ENCODE data around the gene KRTAP24-1.

KRTAP24-1 gene

DNA sequence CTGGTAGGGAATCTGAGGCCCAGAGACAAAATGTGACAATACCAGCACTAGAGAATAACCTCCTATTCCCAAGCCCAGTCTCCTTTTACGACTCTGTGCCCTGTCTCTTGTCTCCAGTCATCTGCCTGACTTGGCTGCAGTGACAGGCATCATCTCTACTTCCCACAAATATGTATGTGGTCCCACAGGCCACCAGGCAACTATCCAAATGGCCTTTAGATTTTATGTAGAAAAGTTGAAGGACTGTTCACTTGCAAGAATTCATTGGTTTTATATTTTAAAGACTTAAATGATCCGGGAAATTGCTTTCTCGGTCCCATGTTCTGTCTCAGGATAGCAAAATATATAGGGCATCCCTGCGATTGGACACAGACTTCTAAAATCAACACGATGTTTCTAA is 11.6 kb downstream of the KRTAP24-1 start:
- no peaks in the 10 kb centered on the region for H3K4me1 ChIP-seq
- H3K4me2 ChIP-seq (ENCODE audit: low read length), result no peak overlapping the region
- no peaks in the 10 kb centered on the region for H3K79me2 ChIP-seq
- H2AFZ ChIP-seq, result no peak overlapping the region
- no peaks in the 10 kb centered on the region for H3K9me3 ChIP-seq (ENCODE audit: control insufficient read depth, low read length)
- H3K4me3 ChIP-seq (ENCODE audit: low read depth, low read length), result no peak overlapping the region
- H3K27me3 ChIP-seq (ENCODE audit: control insufficient read depth, insufficient read depth, low read length), result no peaks in the 10 kb centered on the region
- TF ChIP-seq, protein P1, sequence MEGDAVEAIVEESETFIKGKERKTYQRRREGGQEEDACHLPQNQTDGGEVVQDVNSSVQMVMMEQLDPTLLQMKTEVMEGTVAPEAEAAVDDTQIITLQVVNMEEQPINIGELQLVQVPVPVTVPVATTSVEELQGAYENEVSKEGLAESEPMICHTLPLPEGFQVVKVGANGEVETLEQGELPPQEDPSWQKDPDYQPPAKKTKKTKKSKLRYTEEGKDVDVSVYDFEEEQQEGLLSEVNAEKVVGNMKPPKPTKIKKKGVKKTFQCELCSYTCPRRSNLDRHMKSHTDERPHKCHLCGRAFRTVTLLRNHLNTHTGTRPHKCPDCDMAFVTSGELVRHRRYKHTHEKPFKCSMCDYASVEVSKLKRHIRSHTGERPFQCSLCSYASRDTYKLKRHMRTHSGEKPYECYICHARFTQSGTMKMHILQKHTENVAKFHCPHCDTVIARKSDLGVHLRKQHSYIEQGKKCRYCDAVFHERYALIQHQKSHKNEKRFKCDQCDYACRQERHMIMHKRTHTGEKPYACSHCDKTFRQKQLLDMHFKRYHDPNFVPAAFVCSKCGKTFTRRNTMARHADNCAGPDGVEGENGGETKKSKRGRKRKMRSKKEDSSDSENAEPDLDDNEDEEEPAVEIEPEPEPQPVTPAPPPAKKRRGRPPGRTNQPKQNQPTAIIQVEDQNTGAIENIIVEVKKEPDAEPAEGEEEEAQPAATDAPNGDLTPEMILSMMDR (IDR thresholded peaks at IDR 0.05), result no peak
- no peaks in the 10 kb centered on the region for H3K36me3 ChIP-seq (ENCODE audit: control insufficient read depth, insufficient read depth, low read length)
- no peak overlapping the region for H3K27ac ChIP-seq
- no peak overlapping the region for H3K9ac ChIP-seq

DNA sequence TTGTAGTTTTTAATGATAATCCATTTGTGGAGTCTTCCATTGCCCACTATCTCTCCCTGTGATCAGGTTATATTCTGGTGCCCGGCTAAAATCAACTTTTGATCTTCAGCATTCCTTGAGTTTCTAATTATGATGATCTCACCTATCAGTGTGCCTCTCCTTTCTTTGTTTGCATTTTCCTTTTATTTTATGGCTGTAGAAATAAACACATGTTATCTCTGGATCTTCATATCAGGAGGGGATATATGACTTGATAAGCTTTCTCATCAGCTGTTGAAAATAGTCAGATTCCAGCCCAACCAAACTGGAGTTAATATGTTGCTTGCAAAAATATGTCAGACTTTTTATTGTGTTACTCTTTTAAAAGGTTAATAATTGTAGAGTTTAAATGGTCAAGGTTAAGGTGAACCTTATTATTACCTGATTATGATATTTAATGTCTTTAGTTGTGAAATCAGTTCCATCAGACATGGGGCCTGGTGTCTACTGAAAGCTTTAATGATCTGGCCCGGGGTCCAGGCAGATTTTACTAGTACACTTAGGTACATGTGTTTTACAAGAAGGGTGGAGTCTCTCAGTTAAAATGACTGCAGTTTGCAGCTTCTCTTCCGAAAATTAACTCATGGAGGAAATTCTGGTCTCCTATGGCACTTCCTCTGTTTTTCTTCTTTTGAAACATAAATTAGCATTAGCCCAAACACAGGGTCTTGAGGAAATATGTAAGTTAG is 12.8 kb downstream of the KRTAP24-1 start:
- Histone ChIP-seq H3K4me1 (no peaks in the 10 kb centered on the region), H2AFZ (no peak overlapping the region), H3K9me3 (ENCODE audit: control insufficient read depth, low read length) (no peaks in the 10 kb centered on the region), H3K27me3 (ENCODE audit: control insufficient read depth, insufficient read depth, low read length) (no peaks in the 10 kb centered on the region), H3K79me2 (no peaks in the 10 kb centered on the region), H3K36me3 (ENCODE audit: control insufficient read depth, insufficient read depth, low read length) (no peaks in the 10 kb centered on the region), H3K4me2 (ENCODE audit: low read length) (no peak overlapping the region), H3K9ac (no peak overlapping the region), H3K27ac (no peak overlapping the region), H3K4me3 (ENCODE audit: low read depth, low read length) (no peak overlapping the region)
- TF ChIP-seq, protein P1 (IDR thresholded peaks at IDR 0.05), result no peak

DNA sequence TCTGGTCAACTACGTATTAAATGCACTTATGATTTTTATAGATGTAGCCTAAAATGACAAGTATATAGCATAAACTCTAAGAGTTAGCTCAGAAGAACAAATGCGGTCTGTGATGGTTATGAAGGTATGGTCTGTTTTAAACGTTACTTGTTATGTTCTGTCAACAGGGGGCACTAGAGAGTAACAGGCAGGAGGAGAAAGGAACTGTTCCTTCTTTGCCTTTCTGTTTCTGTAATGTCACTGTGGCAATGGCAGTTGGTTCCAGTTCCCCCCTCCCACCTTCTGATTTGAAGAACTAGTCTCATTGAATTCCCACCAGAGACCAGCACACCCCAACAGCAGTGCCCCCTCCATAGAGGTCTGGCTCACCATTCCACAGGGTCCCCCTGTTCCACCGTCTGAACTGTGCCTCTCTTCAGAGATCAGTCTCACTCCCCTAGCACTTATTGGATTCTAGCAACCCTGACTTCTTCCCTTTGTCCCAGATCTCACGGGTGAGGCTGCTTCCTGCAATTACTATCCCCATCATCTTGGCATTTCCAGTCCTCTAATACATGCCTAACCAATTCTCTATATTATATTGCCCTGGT is 14.0 kb downstream of the KRTAP24-1 start:
- H3K36me3 ChIP-seq (ENCODE audit: control insufficient read depth, insufficient read depth, low read length), result no peaks in the 10 kb centered on the region
- no peak overlapping the region for H3K4me3 ChIP-seq (ENCODE audit: low read depth, low read length)
- no peaks in the 10 kb centered on the region for H3K4me1 ChIP-seq
- H3K9me3 ChIP-seq (ENCODE audit: control insufficient read depth, low read length), result no peaks in the 10 kb centered on the region
- H3K27ac ChIP-seq, result no peak overlapping the region
- TF ChIP-seq, protein P1 (IDR thresholded peaks at IDR 0.05), result no peak
- H3K79me2 ChIP-seq, result no peaks in the 10 kb centered on the region
- no peaks in the 10 kb centered on the region for H3K27me3 ChIP-seq (ENCODE audit: control insufficient read depth, insufficient read depth, low read length)
- no peak overlapping the region for H3K4me2 ChIP-seq (ENCODE audit: low read length)
- no peak overlapping the region for H2AFZ ChIP-seq
- no peak overlapping the region for H3K9ac ChIP-seq

DNA sequence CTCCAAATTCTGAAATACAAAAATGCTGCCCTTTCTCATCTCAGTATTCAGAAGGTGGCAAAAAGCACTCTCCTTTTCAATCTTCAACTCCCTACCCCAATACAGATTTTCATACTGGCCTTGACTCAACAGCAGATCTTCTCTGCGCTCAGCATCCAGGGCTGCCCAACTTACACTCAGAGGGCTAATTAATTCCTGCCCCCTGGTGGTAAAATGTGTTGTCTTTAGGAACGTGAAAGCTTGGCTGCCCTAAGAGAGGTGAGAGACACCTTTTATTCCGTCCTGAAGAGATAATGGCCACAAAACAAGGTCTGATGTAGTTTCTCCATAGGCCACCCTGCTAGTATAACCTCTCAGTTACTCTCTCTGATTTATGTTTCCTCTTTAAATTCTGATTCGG is 25.0 kb downstream of the KRTAP24-1 start:
- Histone ChIP-seq H3K36me3 (ENCODE audit: control insufficient read depth, insufficient read depth, low read length) (no peaks in the 10 kb centered on the region), H2AFZ (no peak overlapping the region), H3K4me1 (no peaks in the 10 kb centered on the region), H3K4me2 (ENCODE audit: low read length) (no peak overlapping the region), H3K9me3 (ENCODE audit: control insufficient read depth, low read length) (no peaks in the 10 kb centered on the region), H3K9ac (no peak overlapping the region), H3K79me2 (no peaks in the 10 kb centered on the region), H3K27me3 (ENCODE audit: control insufficient read depth, insufficient read depth, low read length) (no peaks in the 10 kb centered on the region), H3K4me3 (ENCODE audit: low read depth, low read length) (no peak overlapping the region), H3K27ac (no peak overlapping the region)
- TF ChIP-seq, protein P1 (IDR thresholded peaks at IDR 0.05), result peak; percentile 23

DNA sequence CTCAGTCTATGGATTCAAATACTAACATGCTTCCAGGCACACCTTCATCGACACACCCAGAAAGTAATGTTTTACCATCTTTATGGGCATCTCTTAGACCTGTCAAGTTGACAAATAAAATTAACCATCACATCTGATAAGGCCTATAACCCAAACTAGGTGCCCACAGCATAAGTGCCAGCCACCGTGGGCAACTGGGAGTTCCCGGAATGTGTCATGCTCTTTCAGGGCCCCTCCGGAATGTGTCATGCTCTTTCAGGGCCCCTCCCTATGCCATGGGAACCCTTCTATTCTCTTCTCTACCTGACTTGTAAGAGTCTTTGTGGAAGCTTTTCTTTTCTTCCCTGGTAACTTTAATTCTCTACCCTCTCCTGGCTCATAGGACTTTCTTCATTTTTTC is 26.6 kb downstream of the KRTAP24-1 start:
- Histone ChIP-seq H3K4me1 (no peaks in the 10 kb centered on the region), H3K36me3 (ENCODE audit: control insufficient read depth, insufficient read depth, low read length) (no peaks in the 10 kb centered on the region), H3K4me2 (ENCODE audit: low read length) (no peak overlapping the region), H3K9me3 (ENCODE audit: control insufficient read depth, low read length) (no peaks in the 10 kb centered on the region), H3K4me3 (ENCODE audit: low read depth, low read length) (no peak overlapping the region), H3K9ac (no peak overlapping the region), H2AFZ (no peak overlapping the region), H3K27ac (no peak overlapping the region), H3K27me3 (ENCODE audit: control insufficient read depth, insufficient read depth, low read length) (no peaks in the 10 kb centered on the region), H3K79me2 (no peaks in the 10 kb centered on the region)
- TF ChIP-seq, protein P1 (IDR thresholded peaks at IDR 0.05), result no peak
